K562 (cell line): ENCODE data around the gene PIGL. TPM values are rescaled to one million over a fixed set of nuclear protein-coding genes. Genes with fewer than 3 reads are reported as not detected.
A peak's percentile ranks its signal among the peaks of the same experiment; 100 is the strongest.
"Not testable (repeated sequence)": the region's sequence is repeated elsewhere in the genome, so short reads cannot be mapped to it uniquely, and the experiment has no call there.

ENCODE experiments used
- ATAC-seq: fragments of 200-7000 bp; cut with Tn5 transposase; 3 replicates; pipeline ENCODE4 v1.9.1; 2020; ENCODE audit warnings: moderate library complexity
- BruUV-seq: library from RNA; stranded (reverse); fragments of 400-500 nt; replicated peaks from 2 replicates; lab custom pipeline; 2021; lab: Mats Ljungman, UMichigan
- CTCF ChIA-PET: fragments of 300-600 bp; formaldehyde crosslinking; extraction: SDS; loops from one replicate; lab custom pipeline; 2021; ENCODE audit warnings: low intra/inter-chr PET ratio; lab: Yijun Ruan, JAX
- POLR2A ChIA-PET: fragments of 300-600, 350-650 bp; sonication (Branson Sonifier 250); formaldehyde crosslinking; extraction: SDS; loops from one replicate; lab custom pipeline; 2021; ENCODE audit warnings: antibody characterized with exemption, inconsistent platforms; lab: Yijun Ruan, JAX
- DNase-seq, 4 experiments: peaks; one replicate each; pipeline versions ENCODE4 v3.0.0 to v3.0.0-alpha.2; 2011 to 2018; ENCODE audit warnings: low spot score in 3 of 4, mixed read lengths in 3 of 4; ENCODE audit errors: extremely low read depth in 1 of 4
- FAIRE-seq: peaks from 2 replicates; lab custom pipeline; 2011; peaks lifted over from hg19 to GRCh38; lab: Jason Lieb, UNC
- H2AFZ ChIP-seq: 2 replicates; pipeline ENCODE4 v1.6.0; 2011; ENCODE audit warnings: low read depth, low read length, control low read depth, inconsistent platforms
- H3K27ac ChIP-seq: fragments of 200-600 bp; 3 replicates; pipeline ENCODE4 v1.8.0; 2011; ENCODE audit warnings: low read depth, mild to moderate bottlenecking, control low read depth, inconsistent platforms, low read length, moderate library complexity, mixed read lengths; ENCODE audit errors: extremely low read depth
- H3K27me3 ChIP-seq, 2 experiments: fragments of 300-600 bp in 1 of 2; 2 replicates in 1 of 2; 3 replicates in 1 of 2; pipeline versions ENCODE4 v1.6.0 to v1.8.0; 2011; ENCODE audit warnings: inconsistent platforms in 2 of 2, low read length in 2 of 2, mild to moderate bottlenecking in 1 of 2, mixed read lengths in 1 of 2, moderate library complexity in 1 of 2; ENCODE audit not compliant: control insufficient read depth in 2 of 2, insufficient read depth in 2 of 2
- H3K36me3 ChIP-seq: fragments of 300-600 bp; 3 replicates; pipeline ENCODE4 v1.8.0; 2011; ENCODE audit warnings: mild to moderate bottlenecking, low read length, inconsistent platforms; ENCODE audit not compliant: control insufficient read depth, insufficient read depth
- H3K4me1 ChIP-seq, 2 experiments: fragments of 200-600 bp in 1 of 2; replicated peaks in 1 of 2; 2 replicates in 1 of 2; 3 replicates in 1 of 2; pipeline versions ENCODE4 v1.5.1 to v1.8.0; 2011; ENCODE audit warnings: inconsistent platforms in 2 of 2, low read length in 2 of 2, mild to moderate bottlenecking in 1 of 2, mixed read lengths in 1 of 2, moderate library complexity in 1 of 2; ENCODE audit not compliant: control insufficient read depth in 2 of 2, insufficient read depth in 2 of 2
- H3K4me2 ChIP-seq: 2 replicates; pipeline ENCODE4 v1.6.1; 2011; ENCODE audit warnings: low read length, control low read depth, inconsistent platforms, mixed read lengths; ENCODE audit not compliant: insufficient read depth
- H3K4me3 ChIP-seq: fragments of 200-600 bp; sonication (generic), shearing (Covaris generic); 2 replicates; pipeline ENCODE4 v1.5.1; 2016; ENCODE audit warnings: control low read depth, inconsistent platforms
- H3K79me2 ChIP-seq: fragments of 200-600 bp; 3 replicates; pipeline ENCODE4 v1.8.0; 2011; ENCODE audit warnings: low read length, inconsistent platforms; ENCODE audit not compliant: control insufficient read depth, insufficient read depth
- H3K9ac ChIP-seq, 2 experiments: 2 replicates each; pipeline versions ENCODE4 v1.6.0 to v1.6.1; 2011; ENCODE audit warnings: low read depth in 2 of 2, low read length in 2 of 2, control low read depth in 1 of 2, inconsistent platforms in 1 of 2, mild to moderate bottlenecking in 1 of 2, mixed read lengths in 1 of 2; ENCODE audit not compliant: insufficient read depth in 1 of 2
- H3K9me1 ChIP-seq: one replicate; pipeline ENCODE4 v1.6.0; 2011; ENCODE audit warnings: inconsistent platforms, mild to moderate bottlenecking, low read length, moderate library complexity; ENCODE audit not compliant: control insufficient read depth, insufficient read depth
- H3K9me3 ChIP-seq: replicated peaks from 2 replicates; pipeline ENCODE4 v1.5.1; 2011; ENCODE audit warnings: low read depth, low read length, inconsistent platforms; ENCODE audit not compliant: control insufficient read depth, insufficient read depth
- H4K20me1 ChIP-seq: replicated peaks from 2 replicates; pipeline ENCODE4 v1.6.1; 2011; ENCODE audit warnings: low read length, inconsistent platforms, mixed read lengths; ENCODE audit not compliant: control insufficient read depth, insufficient read depth
- ADNP ChIP-seq: fragments of 200-800 bp; sonication (Bioruptor generic); IDR thresholded peaks from 2 replicates; pipeline ENCODE4 v1.6.1; 2016; ENCODE audit warnings: missing genetic modification characterization, missing compliant biosample characterization
- BACH1 ChIP-seq: fragments of 200-800 bp; sonication (Bioruptor generic); IDR thresholded peaks from 2 replicates; pipeline ENCODE4 v1.6.1; 2016; ENCODE audit warnings: missing genetic modification characterization, missing compliant biosample characterization
- FOXM1 ChIP-seq, 2 experiments: fragments of 450-650 bp in 1 of 2; sonication (generic) in 1 of 2; formaldehyde crosslinking in 1 of 2; IDR thresholded peaks; 2 replicates each; pipeline versions ENCODE4 v1.6.1 to v1.9.0; 2017 to 2022; ENCODE audit warnings: low read depth in 2 of 2, mild to moderate bottlenecking in 2 of 2, missing genetic modification reagents in 1 of 2, moderate library complexity in 1 of 2
- GTF3C2 ChIP-seq: IDR thresholded peaks from 3 replicates; pipeline ENCODE4 v1.6.1; 2011; ENCODE audit warnings: borderline replicate concordance, mild to moderate bottlenecking, moderate library complexity; ENCODE audit not compliant: insufficient read length; ENCODE audit errors: extremely low read depth
- MLLT1 ChIP-seq, 2 experiments: fragments of 450-650 bp; IDR thresholded peaks; 2 replicates each; pipeline ENCODE4 v1.6.1; 2016
- NRF1 ChIP-seq, 2 experiments: fragments of 450-650 bp; IDR thresholded peaks in 1 of 2; conservative IDR thresholded peaks in 1 of 2; 2 replicates each; pipeline ENCODE4 v1.6.1; 2014; ENCODE audit warnings: mild to moderate bottlenecking in 2 of 2
- ZKSCAN8 ChIP-seq: fragments of 200-800 bp; sonication (Bioruptor generic); IDR thresholded peaks from 2 replicates; pipeline ENCODE4 v1.6.1; 2016; ENCODE audit warnings: missing genetic modification characterization, missing compliant biosample characterization
- WGBS: fragments of 100-300 bp; shearing (Covaris generic); methylation state at CpG from one replicate; pipeline ENCODE4 v1.1.6; 2016; ENCODE audit warnings: low coverage, mixed read lengths; ENCODE audit not compliant: insufficient coverage; ENCODE audit errors: missing lambda C conversion rate; 5-methylcytosine and 5-hydroxymethylcytosine counted together
- in situ Hi-C: fragments of 300-500 bp; cut with MboI; formaldehyde crosslinking; loops from 4 replicates; pipeline ENCODE4 v1.15.0; 2018; ENCODE audit warnings: inconsistent platforms, mixed read lengths
- intact Hi-C: fragments of 100-400 bp; cut with micrococcal nuclease; formaldehyde crosslinking; loops from 2 replicates; pipeline ENCODE4 v1.14.2; 2022
- polyA plus RNA-seq, 8 experiments: library from polyadenylated mRNA; depleted of rRNA in 4 of 8; stranded (reverse) in 5 of 8; unstranded in 3 of 8; fragments of >200 nt; fragmentation: Nextera tagmentation in 2 of 8; fragmentation: Illumina TruSeq in 1 of 8; extraction: Ambion mirVana in 2 of 8; extraction: Trizol in 1 of 8; gene quantifications; 2 replicates each; pipeline versions ENCODE4 v1.2.1 to v1.2.3, GENCODE V29; 2011 to 2014; ENCODE audit warnings: inconsistent platforms in 1 of 8, missing spikeins in 1 of 8
- total RNA-seq, 7 experiments: library from RNA; depleted of rRNA in 6 of 7; stranded (reverse); fragments of >200 nt in 6 of 7; fragmentation: Illumina TruSeq in 2 of 7; extraction: Trizol in 2 of 7; gene quantifications; 2 replicates each; pipeline versions ENCODE4 v1.2.1 to v1.2.3, GENCODE V29; 2011 to 2021; ENCODE audit warnings: low replicate concordance in 1 of 7
- TF ChIP-seq, protein P1 (sequence below): IDR thresholded peaks from 2 replicates; pipeline ENCODE4 v1.6.1; 2016; ENCODE audit warnings: missing genetic modification characterization, missing compliant biosample characterization

Gene PIGL
- total and polyA plus RNA-seq, 9 of the 15 experiments (the other 6 are each of a cell fraction or from before 2014, with no cell fraction given) = 19.9 to 55.3 (median 29.6) TPM

DNA sequence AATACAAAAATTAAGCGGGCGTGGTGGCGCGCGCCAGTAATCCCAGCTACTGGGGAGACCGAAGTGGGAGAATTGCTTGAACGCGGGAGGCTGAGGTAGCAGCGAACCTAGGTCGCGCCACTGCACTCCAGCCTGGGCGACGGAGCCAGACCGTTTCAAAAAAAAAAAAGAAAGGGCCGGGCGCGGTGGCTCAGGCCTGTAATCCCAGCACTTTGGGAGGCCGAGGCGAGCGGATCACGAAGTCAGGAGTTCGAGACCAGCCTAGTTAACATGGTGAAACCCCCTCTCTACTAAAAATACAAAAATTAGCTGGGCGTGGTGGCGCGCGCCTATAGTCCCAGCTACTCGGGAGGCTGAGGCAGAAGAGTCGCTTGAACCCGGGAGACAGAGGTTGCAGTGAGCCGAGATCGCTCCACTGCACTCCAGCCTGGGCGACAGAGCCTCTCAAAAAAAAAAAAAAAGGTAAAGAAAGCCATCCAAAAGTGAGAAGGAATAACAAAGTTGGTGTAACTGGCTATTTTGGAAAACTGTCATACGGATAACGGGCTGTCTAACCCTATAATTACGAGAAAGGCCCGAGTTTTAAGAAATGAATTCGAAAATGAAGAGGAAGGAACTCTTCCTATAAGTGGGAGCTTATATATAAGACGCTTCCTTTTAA, 539 bp upstream of the PIGL start:
- POLR2A ChIA-PET = interaction anchor here (1.3 to 2.7 kb wide), 4 partner anchors 10 to 166 kb away, joined by 4 to 10 read pairs (median 8); no protein-coding TSS in a partner anchor
- intact Hi-C loops = loop anchor here (5.0 to 10.0 kb wide), 2 partner anchors 71 to 212 kb away; no protein-coding TSS in a partner anchor
- BruUV-seq; ATAC-seq; H4K20me1 ChIP-seq; H3K27me3 ChIP-seq; H3K9me1 ChIP-seq; in situ Hi-C loops; FAIRE-seq; H3K9me3 ChIP-seq; DNase-seq; TF ChIP-seq FOXM1 (IDR thresholded peaks at IDR 0.05; ENCODE audit: low read depth): not testable (repeated sequence)
- Histone ChIP-seq H3K4me3 (peak overlapping the region; percentile 97), H3K4me2 (peak overlapping the region; percentile 91), H3K79me2 (peaks cover 82% of the 10 kb centered on the region), H3K36me3 (peaks cover 13% of the 10 kb centered on the region; the same call in 1 of the 3 replicates), H3K9ac (peak overlapping the region; percentile 96 to 100), H3K4me1 (peaks cover 0 to 12% of the 10 kb centered on the region in 2 experiments; a peak in 2 of 5 replicates), H3K27ac (peak overlapping the region; percentile 97), H2AFZ (peak overlapping the region; percentile 87)
- CTCF ChIA-PET = interaction anchor here (0.6 kb wide), 1 partner anchor 272 kb away, joined by 4 read pairs; no protein-coding TSS in a partner anchor
- TF ChIP-seq BACH1 (tag) (peak; percentile 36; the same call in 1 of the 2 replicates), ZKSCAN8 (CRISPR knock-in tag) (peak; percentile 14; the same call in 1 of the 2 replicates), NRF1 (conservative IDR thresholded peaks at IDR 0.05 in 1 of 2, IDR thresholded peaks at IDR 0.05 in 1 of 2) (peak in 1 of 2 experiments; percentile 22; a peak in 1 of 4 replicates), GTF3C2 (peak; percentile 9), MLLT1 (IDR thresholded peaks at IDR 0.05) (peak in 1 of 2 experiments; percentile 46; a peak in 1 of 4 replicates), FOXM1 (CRISPR knock-in tag; IDR thresholded peaks at IDR 0.05; ENCODE audit: low read depth) (0 out of 2 replicates have a peak, but pooled peaks have one; percentile 42), ADNP (tag) (peak; percentile 77)
- TF ChIP-seq, protein P1, sequence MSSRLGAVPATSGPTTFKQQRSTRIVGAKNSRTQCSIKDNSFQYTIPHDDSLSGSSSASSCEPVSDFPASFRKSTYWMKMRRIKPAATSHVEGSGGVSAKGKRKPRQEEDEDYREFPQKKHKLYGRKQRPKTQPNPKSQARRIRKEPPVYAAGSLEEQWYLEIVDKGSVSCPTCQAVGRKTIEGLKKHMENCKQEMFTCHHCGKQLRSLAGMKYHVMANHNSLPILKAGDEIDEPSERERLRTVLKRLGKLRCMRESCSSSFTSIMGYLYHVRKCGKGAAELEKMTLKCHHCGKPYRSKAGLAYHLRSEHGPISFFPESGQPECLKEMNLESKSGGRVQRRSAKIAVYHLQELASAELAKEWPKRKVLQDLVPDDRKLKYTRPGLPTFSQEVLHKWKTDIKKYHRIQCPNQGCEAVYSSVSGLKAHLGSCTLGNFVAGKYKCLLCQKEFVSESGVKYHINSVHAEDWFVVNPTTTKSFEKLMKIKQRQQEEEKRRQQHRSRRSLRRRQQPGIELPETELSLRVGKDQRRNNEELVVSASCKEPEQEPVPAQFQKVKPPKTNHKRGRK (tag) = 0 out of 2 replicates have a peak, but pooled peaks have one; percentile 26
- 5% methylated on average over 18 of the region's 38 CpGs for WGBS
